Psoas muscle (tissue), 8 donors: ENCODE measurements around the gene ASCC3. TPM values are rescaled to one million over a fixed set of nuclear protein-coding genes. Genes with fewer than 3 reads are reported as not detected.

Source experiments
- ATAC-seq, 4 donors: fragments of 200-7000 bp; cut with Tn5 transposase; one replicate each; pipeline ENCODE4 v1.9.1; 2020; ENCODE audit warnings: moderate library complexity in 3 of 4, mild to moderate bottlenecking in 2 of 4
- DNase-seq, 2 donors: peaks; one replicate each; pipeline ENCODE4 v3.0.0-alpha.2; 2020
- H3K27ac ChIP-seq: fragments of 200-600 bp; one replicate; pipeline ENCODE4 v1.8.0; 2022
- H3K27me3 ChIP-seq, 3 donors: fragments of 200-600 bp in 1 of 3; one replicate each; pipeline versions ENCODE4 v1.6.1 to v1.8.0; 2013 to 2022; ENCODE audit warnings: low read length in 2 of 3, mild to moderate bottlenecking in 2 of 3, moderate library complexity in 1 of 3; ENCODE audit not compliant: insufficient read depth in 3 of 3
- H3K36me3 ChIP-seq, 2 donors: fragments of 200-600 bp in 1 of 2; one replicate each; pipeline versions ENCODE4 v1.6.1 to v1.8.0; 2013 to 2022; ENCODE audit warnings: low read depth in 1 of 2, mild to moderate bottlenecking in 1 of 2, moderate library complexity in 1 of 2; ENCODE audit not compliant: insufficient read depth in 1 of 2
- H3K4me1 ChIP-seq: fragments of 200-600 bp; one replicate; pipeline ENCODE4 v1.8.0; 2022
- H3K4me3 ChIP-seq: fragments of 200-600 bp; one replicate; pipeline ENCODE4 v1.8.0; 2022; ENCODE audit warnings: mild to moderate bottlenecking
- H3K9me3 ChIP-seq: fragments of 200-600 bp; one replicate; pipeline ENCODE4 v1.8.0; 2022
- WGBS, 3 donors: extraction: QIAGEN DNeasy Blood & Tissue Kit; methylation state at CpG; one replicate each; pipeline versions ENCODE4 v1.1.6 to v1.1.7; 2013; 5-methylcytosine and 5-hydroxymethylcytosine counted together
- intact Hi-C, 2 donors: fragments of 100-400 bp; cut with DNase I; formaldehyde crosslinking; loops; one replicate each; pipeline versions ENCODE4 v1.11.0 to v1.14.2; 2022
- polyA plus RNA-seq, 3 donors: library from polyadenylated mRNA; stranded (reverse); fragments of 200-250 nt; gene quantifications; one replicate each; pipeline ENCODE4 v1.2.3, GENCODE V29; 2013
- total RNA-seq, 4 donors: library from RNA; stranded (reverse); fragmentation: NEBNext Ultra II Directional in 2 of 4; extraction: Animal tissue kit (Norgen Biotek cat#: 25700) in 2 of 4; gene quantifications; one replicate each; pipeline versions ENCODE4 v1.2.1 to v1.2.4, GENCODE V29; 2021 to 2023
- TF ChIP-seq, protein P1 (sequence below): fragments of 200-600 bp; IDR thresholded peaks from one replicate; pipeline ENCODE4 v1.8.0; 2022; ENCODE audit warnings: antibody characterized with exemption
- donor health status: healthy with polysubstance abuse.
- donor health status: DM: no; HTN: no; CAD: no; lungs with moderate emphysema.
- donor health status: Bipolar disorder and iron deficiency.
- donor health status: healthy.
- donor health status: DM: yes; HTN: yes; CAD: no.
- donor health status: DM: no; HTN: no; CAD: no.
- donor health status: DM: no; HTN: no; CAD: no.
- donor health status: DM: yes; HTN: yes; CAD: no.

Gene ASCC3
- total and polyA plus RNA-seq, 7 donors = 5.1 to 17.9 (median 11.2) TPM

GRCh38 chr6:100566563-100566962 lies 314.6 kb downstream of the ASCC3 start:
- H3K27ac ChIP-seq = no peak overlapping the region
- H3K36me3 ChIP-seq = no peaks in the 10 kb centered on the region
- DNase-seq (no peak), ATAC-seq (no peak)
- no peaks in the 10 kb centered on the region for H3K4me1 ChIP-seq
- H3K9me3 ChIP-seq = no peaks in the 10 kb centered on the region
- intact Hi-C loops = no loop called here
- no peaks in the 10 kb centered on the region for H3K27me3 ChIP-seq
- no peak overlapping the region for H3K4me3 ChIP-seq
- TF ChIP-seq, protein P1, sequence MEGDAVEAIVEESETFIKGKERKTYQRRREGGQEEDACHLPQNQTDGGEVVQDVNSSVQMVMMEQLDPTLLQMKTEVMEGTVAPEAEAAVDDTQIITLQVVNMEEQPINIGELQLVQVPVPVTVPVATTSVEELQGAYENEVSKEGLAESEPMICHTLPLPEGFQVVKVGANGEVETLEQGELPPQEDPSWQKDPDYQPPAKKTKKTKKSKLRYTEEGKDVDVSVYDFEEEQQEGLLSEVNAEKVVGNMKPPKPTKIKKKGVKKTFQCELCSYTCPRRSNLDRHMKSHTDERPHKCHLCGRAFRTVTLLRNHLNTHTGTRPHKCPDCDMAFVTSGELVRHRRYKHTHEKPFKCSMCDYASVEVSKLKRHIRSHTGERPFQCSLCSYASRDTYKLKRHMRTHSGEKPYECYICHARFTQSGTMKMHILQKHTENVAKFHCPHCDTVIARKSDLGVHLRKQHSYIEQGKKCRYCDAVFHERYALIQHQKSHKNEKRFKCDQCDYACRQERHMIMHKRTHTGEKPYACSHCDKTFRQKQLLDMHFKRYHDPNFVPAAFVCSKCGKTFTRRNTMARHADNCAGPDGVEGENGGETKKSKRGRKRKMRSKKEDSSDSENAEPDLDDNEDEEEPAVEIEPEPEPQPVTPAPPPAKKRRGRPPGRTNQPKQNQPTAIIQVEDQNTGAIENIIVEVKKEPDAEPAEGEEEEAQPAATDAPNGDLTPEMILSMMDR = no peak

DNA sequence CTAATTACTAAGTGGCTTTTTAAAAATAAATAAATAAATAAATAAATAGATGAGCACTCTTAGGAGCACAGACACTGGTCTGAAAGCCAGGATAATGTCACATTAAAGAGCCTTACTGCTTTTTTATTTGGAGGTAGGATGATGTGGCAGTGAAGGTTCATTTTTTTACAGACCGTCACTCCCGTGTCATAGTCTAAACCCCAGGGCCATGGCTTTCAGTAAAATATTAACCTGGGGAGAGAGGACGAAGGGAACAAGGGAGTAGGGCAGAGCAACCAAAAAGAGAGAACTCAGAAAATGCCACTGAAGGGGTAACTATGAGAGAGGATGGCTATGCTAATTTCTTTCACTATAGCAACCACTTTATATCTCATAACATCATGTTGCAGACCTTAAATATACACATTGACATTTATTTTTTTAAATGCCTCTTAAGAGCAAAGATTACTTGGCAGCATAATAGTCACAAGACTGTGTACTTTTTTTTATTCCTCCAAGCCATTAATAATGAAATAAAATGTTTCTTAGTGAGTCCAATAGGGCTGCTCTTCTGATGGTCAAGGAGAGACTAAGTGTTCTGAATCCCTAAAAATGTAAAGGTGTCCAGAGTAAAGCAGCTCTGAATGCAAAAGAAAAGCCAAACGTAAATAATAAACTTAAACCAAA lies 315.6 kb downstream of the ASCC3 start:
- Histone ChIP-seq H3K4me1 (no peaks in the 10 kb centered on the region), H3K36me3 (no peaks in the 10 kb centered on the region), H3K27ac (no peak overlapping the region), H3K27me3 (no peaks in the 10 kb centered on the region), H3K4me3 (no peak overlapping the region), H3K9me3 (no peaks in the 10 kb centered on the region)
- DNase-seq = no peak
- ATAC-seq = no peak
- intact Hi-C loops = no loop called here
- WGBS, 3 donors = 93 to 96% (median 96%) methylated on average over 4 of the region's 4 CpGs
- TF ChIP-seq, protein P1 = no peak

DNA sequence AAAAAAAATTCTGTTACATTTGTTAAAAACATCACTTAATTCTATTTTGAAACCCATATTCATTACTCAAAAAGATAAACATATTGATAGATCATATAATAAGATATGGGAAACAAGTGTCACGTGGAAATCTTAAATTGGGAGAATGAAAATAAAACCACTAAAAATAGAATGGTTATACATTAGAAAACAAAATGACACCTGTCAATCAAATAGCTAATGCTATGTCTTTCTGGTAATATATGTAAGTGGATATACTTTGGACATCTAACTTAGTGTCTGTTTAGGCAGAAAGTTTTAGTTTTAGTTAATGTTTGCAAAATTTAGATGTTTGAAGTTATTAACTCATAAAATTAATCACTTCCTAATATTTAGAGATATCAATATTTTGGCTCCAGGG lies 321.3 kb downstream of the ASCC3 start:
- 86 to 96% (median 90%) methylated on average over 1 of the region's 1 CpG for WGBS, 3 donors
- Histone ChIP-seq H3K27ac (no peak overlapping the region), H3K9me3 (no peaks in the 10 kb centered on the region), H3K27me3 (no peaks in the 10 kb centered on the region), H3K4me1 (no peaks in the 10 kb centered on the region), H3K4me3 (no peak overlapping the region), H3K36me3 (no peaks in the 10 kb centered on the region)
- intact Hi-C loops = no loop called here
- TF ChIP-seq, protein P1 = no peak
- DNase-seq = no peak
- no peak for ATAC-seq

DNA sequence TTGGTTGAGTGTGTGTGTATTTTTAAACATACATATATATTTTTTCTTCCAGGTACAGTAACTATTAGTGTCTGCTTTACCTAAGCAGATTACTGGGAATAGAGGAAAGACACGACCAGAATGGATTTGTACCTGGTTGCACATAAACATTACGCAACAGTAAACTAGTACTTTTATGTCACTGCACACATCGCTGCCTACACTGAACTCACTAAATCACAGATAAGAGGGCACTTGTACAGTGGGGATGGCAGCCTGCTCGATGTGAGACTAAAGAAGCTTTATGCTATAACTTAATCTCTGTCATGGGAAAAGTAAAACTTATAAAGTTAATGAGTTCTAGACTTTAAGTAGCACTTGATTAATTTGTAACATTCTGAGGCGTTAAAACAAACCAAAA lies 326.9 kb downstream of the ASCC3 start:
- Histone ChIP-seq H3K4me3 (no peak overlapping the region), H3K27ac (no peak overlapping the region), H3K36me3 (no peaks in the 10 kb centered on the region), H3K27me3 (no peaks in the 10 kb centered on the region), H3K9me3 (no peaks in the 10 kb centered on the region), H3K4me1 (no peaks in the 10 kb centered on the region)
- DNase-seq (no peak), ATAC-seq (no peak)
- 78 to 86% (median 81%) methylated on average over 5 of the region's 5 CpGs for WGBS, 3 donors
- TF ChIP-seq, protein P1 = no peak
- intact Hi-C loops = no loop called here

GRCh38 chr6:100553243-100553642 lies 327.9 kb downstream of the ASCC3 start:
- no peaks in the 10 kb centered on the region for H3K36me3 ChIP-seq
- WGBS, 3 donors = 46 to 64% (median 54%) methylated on average over 1 of the region's 1 CpG

More at GRCh38 chr6:100553243-100553642, 327.9 kb downstream of the ASCC3 start:
- no peaks in the 10 kb centered on the region for H3K9me3 ChIP-seq
- TF ChIP-seq, protein P1 = no peak
- ATAC-seq = no peak
- H3K4me3 ChIP-seq = no peak overlapping the region
- no peak for DNase-seq
- intact Hi-C loops = no loop called here
- H3K4me1 ChIP-seq = no peaks in the 10 kb centered on the region
- no peak overlapping the region for H3K27ac ChIP-seq
- H3K27me3 ChIP-seq = no peaks in the 10 kb centered on the region
